ENCODE measurements around the gene CDK6. TPM values are rescaled to one million over a fixed set of nuclear protein-coding genes. Genes with fewer than 3 reads are reported as not detected.

Gene CDK6
- total and polyA plus RNA-seq, 2 experiments from 2014 or later, result 7.4 to 23.7 TPM

DNA sequence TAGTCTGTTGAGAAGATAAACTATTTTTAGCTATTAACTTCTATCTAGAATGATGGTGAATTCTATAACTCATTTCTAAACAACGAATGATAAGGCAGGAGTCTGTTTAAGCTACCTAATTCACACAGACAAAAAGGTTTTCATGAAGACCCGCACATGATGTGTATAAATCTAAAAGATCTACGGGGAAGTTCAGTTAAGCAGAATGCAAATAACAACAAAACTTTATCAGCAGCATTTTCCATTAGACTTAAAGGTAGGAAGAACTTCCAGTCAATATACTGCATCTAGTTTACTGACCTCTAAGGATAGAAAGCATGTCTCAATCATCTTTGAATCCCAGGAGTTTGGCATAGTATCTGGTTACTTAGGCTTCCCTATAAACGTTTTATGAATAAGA is 62.6 kb downstream of the CDK6 start (continued):
- TF ChIP-seq ZNF331 (CRISPR knock-in tag; IDR thresholded peaks at IDR 0.05; ENCODE audit: low read depth) (no peak), EZH2 (IDR thresholded peaks at IDR 0.05; ENCODE audit: low read depth, unreplicated experiment) (no peak), NANOG (IDR thresholded peaks at IDR 0.05; ENCODE audit: borderline replicate concordance) (no peak), CREB1 (CRISPR knock-in tag; IDR thresholded peaks at IDR 0.05; ENCODE audit: low read depth) (no peak), JUNB (IDR thresholded peaks at IDR 0.05; ENCODE audit: unreplicated experiment) (no peak)
- TF ChIP-seq, protein P1, sequence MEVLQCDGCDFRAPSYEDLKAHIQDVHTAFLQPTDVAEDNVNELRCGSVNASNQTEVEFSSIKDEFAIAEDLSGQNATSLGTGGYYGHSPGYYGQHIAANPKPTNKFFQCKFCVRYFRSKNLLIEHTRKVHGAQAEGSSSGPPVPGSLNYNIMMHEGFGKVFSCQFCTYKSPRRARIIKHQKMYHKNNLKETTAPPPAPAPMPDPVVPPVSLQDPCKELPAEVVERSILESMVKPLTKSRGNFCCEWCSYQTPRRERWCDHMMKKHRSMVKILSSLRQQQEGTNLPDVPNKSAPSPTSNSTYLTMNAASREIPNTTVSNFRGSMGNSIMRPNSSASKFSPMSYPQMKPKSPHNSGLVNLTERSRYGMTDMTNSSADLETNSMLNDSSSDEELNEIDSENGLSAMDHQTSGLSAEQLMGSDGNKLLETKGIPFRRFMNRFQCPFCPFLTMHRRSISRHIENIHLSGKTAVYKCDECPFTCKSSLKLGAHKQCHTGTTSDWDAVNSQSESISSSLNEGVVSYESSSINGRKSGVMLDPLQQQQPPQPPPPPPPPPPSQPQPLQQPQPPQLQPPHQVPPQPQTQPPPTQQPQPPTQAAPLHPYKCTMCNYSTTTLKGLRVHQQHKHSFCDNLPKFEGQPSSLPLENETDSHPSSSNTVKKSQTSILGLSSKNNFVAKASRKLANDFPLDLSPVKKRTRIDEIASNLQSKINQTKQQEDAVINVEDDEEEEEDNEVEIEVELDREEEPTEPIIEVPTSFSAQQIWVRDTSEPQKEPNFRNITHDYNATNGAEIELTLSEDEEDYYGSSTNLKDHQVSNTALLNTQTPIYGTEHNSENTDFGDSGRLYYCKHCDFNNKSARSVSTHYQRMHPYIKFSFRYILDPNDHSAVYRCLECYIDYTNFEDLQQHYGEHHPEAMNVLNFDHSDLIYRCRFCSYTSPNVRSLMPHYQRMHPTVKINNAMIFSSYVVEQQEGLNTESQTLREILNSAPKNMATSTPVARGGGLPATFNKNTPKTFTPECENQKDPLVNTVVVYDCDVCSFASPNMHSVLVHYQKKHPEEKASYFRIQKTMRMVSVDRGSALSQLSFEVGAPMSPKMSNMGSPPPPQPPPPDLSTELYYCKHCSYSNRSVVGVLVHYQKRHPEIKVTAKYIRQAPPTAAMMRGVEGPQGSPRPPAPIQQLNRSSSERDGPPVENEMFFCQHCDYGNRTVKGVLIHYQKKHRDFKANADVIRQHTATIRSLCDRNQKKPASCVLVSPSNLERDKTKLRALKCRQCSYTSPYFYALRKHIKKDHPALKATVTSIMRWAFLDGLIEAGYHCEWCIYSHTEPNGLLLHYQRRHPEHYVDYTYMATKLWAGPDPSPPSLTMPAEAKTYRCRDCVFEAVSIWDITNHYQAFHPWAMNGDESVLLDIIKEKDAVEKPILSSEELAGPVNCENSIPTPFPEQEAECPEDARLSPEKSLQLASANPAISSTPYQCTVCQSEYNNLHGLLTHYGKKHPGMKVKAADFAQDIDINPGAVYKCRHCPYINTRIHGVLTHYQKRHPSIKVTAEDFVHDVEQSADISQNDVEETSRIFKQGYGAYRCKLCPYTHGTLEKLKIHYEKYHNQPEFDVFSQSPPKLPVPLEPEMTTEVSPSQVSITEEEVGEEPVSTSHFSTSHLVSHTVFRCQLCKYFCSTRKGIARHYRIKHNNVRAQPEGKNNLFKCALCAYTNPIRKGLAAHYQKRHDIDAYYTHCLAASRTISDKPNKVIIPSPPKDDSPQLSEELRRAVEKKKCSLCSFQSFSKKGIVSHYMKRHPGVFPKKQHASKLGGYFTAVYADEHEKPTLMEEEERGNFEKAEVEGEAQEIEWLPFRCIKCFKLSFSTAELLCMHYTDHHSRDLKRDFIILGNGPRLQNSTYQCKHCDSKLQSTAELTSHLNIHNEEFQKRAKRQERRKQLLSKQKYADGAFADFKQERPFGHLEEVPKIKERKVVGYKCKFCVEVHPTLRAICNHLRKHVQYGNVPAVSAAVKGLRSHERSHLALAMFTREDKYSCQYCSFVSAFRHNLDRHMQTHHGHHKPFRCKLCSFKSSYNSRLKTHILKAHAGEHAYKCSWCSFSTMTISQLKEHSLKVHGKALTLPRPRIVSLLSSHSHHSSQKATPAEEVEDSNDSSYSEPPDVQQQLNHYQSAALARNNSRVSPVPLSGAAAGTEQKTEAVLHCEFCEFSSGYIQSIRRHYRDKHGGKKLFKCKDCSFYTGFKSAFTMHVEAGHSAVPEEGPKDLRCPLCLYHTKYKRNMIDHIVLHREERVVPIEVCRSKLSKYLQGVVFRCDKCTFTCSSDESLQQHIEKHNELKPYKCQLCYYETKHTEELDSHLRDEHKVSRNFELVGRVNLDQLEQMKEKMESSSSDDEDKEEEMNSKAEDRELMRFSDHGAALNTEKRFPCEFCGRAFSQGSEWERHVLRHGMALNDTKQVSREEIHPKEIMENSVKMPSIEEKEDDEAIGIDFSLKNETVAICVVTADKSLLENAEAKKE (CRISPR knock-in tag; IDR thresholded peaks at IDR 0.05), result no peak

DNA sequence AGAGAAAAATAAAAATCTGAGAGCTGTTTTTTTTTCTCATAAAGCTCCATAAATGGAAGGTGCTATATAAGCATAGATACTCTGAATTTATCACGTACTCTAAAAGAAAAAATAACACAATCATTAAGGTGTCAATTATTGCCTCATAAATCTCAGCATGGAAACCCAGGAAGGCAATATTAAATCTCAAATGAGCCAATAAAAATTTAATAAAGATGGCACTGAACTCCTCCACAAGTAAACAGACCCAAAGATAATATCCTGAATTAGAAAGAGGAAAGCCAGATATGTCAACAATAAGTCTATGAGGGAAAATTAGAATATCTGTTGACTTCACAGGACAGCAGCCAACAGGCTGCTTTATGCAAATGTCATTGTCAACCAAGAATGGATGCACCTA is 66.5 kb downstream of the CDK6 start:
- Histone ChIP-seq H2AFZ (no peak overlapping the region), H3K27ac (ENCODE audit: low read depth) (peak overlapping the region; percentile 89; the same call in 1 of the 2 replicates), H3F3A (replicated peaks; ENCODE audit: low read depth) (no peaks in the 10 kb centered on the region), H3K36me3 (ENCODE audit: insufficient read depth) (no peaks in the 10 kb centered on the region), H3K9me2 (ENCODE audit: insufficient read depth) (no peaks in the 10 kb centered on the region), H3K4me1 (ENCODE audit: insufficient read depth) (peaks cover 59% of the 10 kb centered on the region), H4K20me1 (replicated peaks; ENCODE audit: insufficient read depth) (no peaks in the 10 kb centered on the region), H3K79me2 (replicated peaks; ENCODE audit: insufficient read depth) (no peaks in the 10 kb centered on the region; the same call in 1 of the 2 replicates), H3K27me3 (ENCODE audit: insufficient read depth) (no peaks in the 10 kb centered on the region), H3K4me3 (no peak overlapping the region), H3K4me2 (peak overlapping the region; percentile 62; the same call in 1 of the 2 replicates)
- DNase-seq (ENCODE audit: low spot score) (no peak), ATAC-seq (no peak)
- H3K36me3 Mint-ChIP-seq (ENCODE audit: low read depth), result no peaks in the 10 kb centered on the region; the same call in 2 of the 3 replicates
- TF ChIP-seq EZH2phosphoT487 (IDR thresholded peaks at IDR 0.05; ENCODE audit: unreplicated experiment) (no peak), STAT1 (IDR thresholded peaks at IDR 0.05; ENCODE audit: unreplicated experiment) (no peak), ZNF114 (CRISPR knock-in tag; IDR thresholded peaks at IDR 0.05) (no peak)
- H3K4me3 Mint-ChIP-seq, result no peak overlapping the region
- peaks cover 62% of the 10 kb centered on the region for H3K4me1 Mint-ChIP-seq
- H3K27ac Mint-ChIP-seq, result peak overlapping the region; percentile 83
- no peaks in the 10 kb centered on the region for H3K9me3 Mint-ChIP-seq
- H3K27me3 Mint-ChIP-seq (ENCODE audit: insufficient read depth, low read depth, poor library complexity), result no peaks in the 10 kb centered on the region
